ENCODE data around the gene PCCA. TPM values are rescaled to one million over a fixed set of nuclear protein-coding genes. Genes with fewer than 3 reads are reported as not detected.

Gene PCCA
- total RNA-seq, 1 experiment from 2014 or later = 16.1 TPM

DNA sequence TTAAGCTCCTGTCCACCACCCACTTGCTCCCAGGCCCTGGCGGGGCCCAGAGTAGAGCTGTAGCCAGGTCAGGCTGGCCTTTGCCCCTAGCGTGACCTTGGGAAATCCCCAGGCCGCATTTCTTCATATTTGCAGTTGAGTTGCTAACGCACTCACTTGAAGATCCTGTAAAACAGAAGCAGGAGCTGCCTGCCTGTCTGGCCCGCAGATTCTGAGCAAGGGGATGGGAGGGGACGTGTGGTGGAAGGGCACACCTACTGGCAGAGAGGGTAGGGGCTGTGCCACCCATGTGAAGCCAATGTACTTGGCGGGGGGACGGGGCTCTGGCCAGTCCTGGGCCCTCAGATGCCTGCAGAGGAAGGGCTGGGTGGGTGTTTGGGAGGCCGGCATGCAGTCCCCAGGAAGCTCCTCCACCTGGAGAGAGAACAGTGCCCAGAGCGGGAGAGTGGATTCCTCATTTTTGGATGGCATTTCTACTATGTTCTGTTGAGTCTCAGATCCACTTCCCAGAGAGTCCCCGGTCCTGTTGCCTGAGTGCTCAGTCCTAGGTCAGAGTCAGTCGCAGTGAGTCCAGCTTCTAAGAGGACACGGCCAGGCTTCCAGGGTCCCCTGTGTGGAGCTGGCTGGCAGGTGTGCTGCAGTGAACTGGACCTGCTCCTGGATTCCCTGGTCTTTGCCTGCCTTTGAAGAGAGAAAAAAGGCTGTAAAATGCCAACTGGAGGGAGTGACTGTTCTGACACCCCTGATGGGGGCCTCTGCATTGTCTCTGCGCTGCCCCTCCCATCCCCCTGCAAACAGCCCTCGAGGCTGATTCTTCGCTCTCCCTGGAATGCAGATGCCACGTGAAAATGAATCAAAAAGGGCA, 436.8 kb downstream of the PCCA start:
- Histone ChIP-seq H3K27ac (no peak overlapping the region), H2AFZ (no peak overlapping the region), H3K9me2 (ENCODE audit: insufficient read depth) (no peaks in the 10 kb centered on the region), H3K36me3 (ENCODE audit: low read depth) (0 out of 2 replicates have a peak, but pooled peaks cover 4% of the 10 kb centered on the region), H3K4me1 (replicated peaks; ENCODE audit: insufficient read depth) (no peaks in the 10 kb centered on the region), H3F3A (ENCODE audit: insufficient read depth, low read depth) (no peaks in the 10 kb centered on the region), H4K20me1 (ENCODE audit: insufficient read depth) (no peaks in the 10 kb centered on the region), H3K79me2 (ENCODE audit: low read depth) (no peaks in the 10 kb centered on the region), H3K9me3 (ENCODE audit: insufficient read depth, low read depth) (no peaks in the 10 kb centered on the region), H3K27me3 (ENCODE audit: insufficient read depth, low read depth) (no peaks in the 10 kb centered on the region), H3K4me3 (no peak overlapping the region), H3K4me2 (no peak overlapping the region)
- TF ChIP-seq, protein P1, sequence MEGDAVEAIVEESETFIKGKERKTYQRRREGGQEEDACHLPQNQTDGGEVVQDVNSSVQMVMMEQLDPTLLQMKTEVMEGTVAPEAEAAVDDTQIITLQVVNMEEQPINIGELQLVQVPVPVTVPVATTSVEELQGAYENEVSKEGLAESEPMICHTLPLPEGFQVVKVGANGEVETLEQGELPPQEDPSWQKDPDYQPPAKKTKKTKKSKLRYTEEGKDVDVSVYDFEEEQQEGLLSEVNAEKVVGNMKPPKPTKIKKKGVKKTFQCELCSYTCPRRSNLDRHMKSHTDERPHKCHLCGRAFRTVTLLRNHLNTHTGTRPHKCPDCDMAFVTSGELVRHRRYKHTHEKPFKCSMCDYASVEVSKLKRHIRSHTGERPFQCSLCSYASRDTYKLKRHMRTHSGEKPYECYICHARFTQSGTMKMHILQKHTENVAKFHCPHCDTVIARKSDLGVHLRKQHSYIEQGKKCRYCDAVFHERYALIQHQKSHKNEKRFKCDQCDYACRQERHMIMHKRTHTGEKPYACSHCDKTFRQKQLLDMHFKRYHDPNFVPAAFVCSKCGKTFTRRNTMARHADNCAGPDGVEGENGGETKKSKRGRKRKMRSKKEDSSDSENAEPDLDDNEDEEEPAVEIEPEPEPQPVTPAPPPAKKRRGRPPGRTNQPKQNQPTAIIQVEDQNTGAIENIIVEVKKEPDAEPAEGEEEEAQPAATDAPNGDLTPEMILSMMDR (conservative IDR thresholded peaks at IDR 0.05) = no peak
- TF ChIP-seq EZH2 (IDR thresholded peaks at IDR 0.05; ENCODE audit: low read depth) = no peak
- ChIA-PET CTCF (no interaction called here), POLR2A (ENCODE audit: unreplicated experiment) (no interaction called here)
- DNase-seq = no peak
- BruUV-seq (replicated peaks) = no TSS peak
- intact Hi-C loops (cut with micrococcal nuclease; ENCODE audit: unreplicated experiment) = no loop called here

DNA sequence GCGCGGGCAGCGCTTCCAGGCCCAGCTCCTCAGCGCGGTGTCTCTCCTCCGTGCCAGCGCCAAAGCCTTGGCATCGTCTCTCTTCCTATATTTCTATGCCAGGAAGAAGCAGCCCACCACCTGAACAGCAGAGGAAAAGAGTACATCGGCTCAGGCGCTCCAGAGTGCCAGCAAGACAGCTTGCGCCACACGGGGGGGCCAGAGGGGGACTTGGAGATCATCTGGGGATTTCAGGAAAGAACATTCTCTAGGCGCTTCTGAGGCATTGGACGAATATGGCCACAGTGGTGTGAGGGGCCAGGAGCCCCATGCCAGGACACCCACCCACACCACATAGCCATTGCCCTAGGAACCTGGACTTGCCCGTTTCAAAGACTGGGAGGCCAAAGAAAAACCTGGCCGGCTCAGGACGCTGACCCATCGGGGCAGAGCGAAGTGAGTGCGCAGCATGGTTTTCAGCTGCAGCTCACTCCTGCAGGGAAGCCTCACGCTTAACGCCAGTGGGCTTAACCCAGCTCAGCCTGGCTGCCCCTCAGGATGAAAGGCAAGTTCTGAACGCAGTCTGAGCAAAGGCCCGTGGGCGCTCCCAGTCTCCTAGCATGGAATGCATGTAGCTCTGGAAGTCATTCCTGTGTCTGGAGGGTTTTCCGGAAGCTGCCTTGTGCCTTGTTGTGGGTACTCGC, 437.6 kb downstream of the PCCA start:
- H3K9me2 ChIP-seq (ENCODE audit: insufficient read depth) = no peaks in the 10 kb centered on the region
- DNase-seq = no peak
- BruUV-seq (replicated peaks) = no TSS peak
- no peaks in the 10 kb centered on the region for H3F3A ChIP-seq (ENCODE audit: insufficient read depth, low read depth)
- no peaks in the 10 kb centered on the region for H3K9me3 ChIP-seq (ENCODE audit: insufficient read depth, low read depth)
- ChIA-PET POLR2A (ENCODE audit: unreplicated experiment) (no interaction called here), CTCF (no interaction called here)
- H3K4me1 ChIP-seq (replicated peaks; ENCODE audit: insufficient read depth) = no peaks in the 10 kb centered on the region
- no peaks in the 10 kb centered on the region for H3K27me3 ChIP-seq (ENCODE audit: insufficient read depth, low read depth)
- H4K20me1 ChIP-seq (ENCODE audit: insufficient read depth) = no peaks in the 10 kb centered on the region
- H3K36me3 ChIP-seq (ENCODE audit: low read depth) = 0 out of 2 replicates have a peak, but pooled peaks cover 4% of the 10 kb centered on the region
- intact Hi-C loops (cut with micrococcal nuclease; ENCODE audit: unreplicated experiment) = no loop called here
- H2AFZ ChIP-seq = no peak overlapping the region
- no peak overlapping the region for H3K4me2 ChIP-seq
- no peak for TF ChIP-seq EZH2 (IDR thresholded peaks at IDR 0.05; ENCODE audit: low read depth)
- TF ChIP-seq, protein P1 (conservative IDR thresholded peaks at IDR 0.05) = no peak
- H3K27ac ChIP-seq = no peak overlapping the region
- no peak overlapping the region for H3K4me3 ChIP-seq
- H3K79me2 ChIP-seq (ENCODE audit: low read depth) = no peaks in the 10 kb centered on the region

DNA sequence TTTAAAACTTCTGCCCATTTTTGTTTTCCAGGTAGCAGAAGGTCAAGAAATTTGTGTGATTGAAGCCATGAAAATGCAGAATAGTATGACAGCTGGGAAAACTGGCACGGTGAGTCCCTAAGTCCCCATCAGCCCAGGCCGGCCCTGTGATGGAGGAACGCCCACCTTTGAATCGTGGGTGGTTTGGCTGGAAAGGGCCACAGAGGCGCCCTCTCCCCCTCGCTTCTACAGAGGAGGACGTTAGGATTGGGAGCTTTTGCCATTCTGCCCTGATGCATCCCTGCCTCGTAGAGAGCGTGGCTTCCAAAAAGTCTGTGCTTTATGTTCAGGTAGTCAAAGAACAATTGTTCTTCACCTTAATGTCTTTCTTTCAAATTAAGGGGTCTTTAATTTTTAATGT, 438.8 kb downstream of the PCCA start:
- no peaks in the 10 kb centered on the region for H3K27me3 ChIP-seq (ENCODE audit: insufficient read depth, low read depth)
- H3K36me3 ChIP-seq (ENCODE audit: low read depth) = 0 out of 2 replicates have a peak, but pooled peaks cover 4% of the 10 kb centered on the region
- ChIA-PET POLR2A (ENCODE audit: unreplicated experiment) (no interaction called here), CTCF (no interaction called here)
- TF ChIP-seq EZH2 (IDR thresholded peaks at IDR 0.05; ENCODE audit: low read depth) = no peak
- TF ChIP-seq, protein P1 (conservative IDR thresholded peaks at IDR 0.05) = no peak
- no peaks in the 10 kb centered on the region for H3K9me2 ChIP-seq (ENCODE audit: insufficient read depth)
- BruUV-seq (replicated peaks) = no TSS peak
- no peak overlapping the region for H3K27ac ChIP-seq
- H3K79me2 ChIP-seq (ENCODE audit: low read depth) = no peaks in the 10 kb centered on the region
- H2AFZ ChIP-seq = no peak overlapping the region
- H4K20me1 ChIP-seq (ENCODE audit: insufficient read depth) = no peaks in the 10 kb centered on the region
- no peaks in the 10 kb centered on the region for H3K4me1 ChIP-seq (replicated peaks; ENCODE audit: insufficient read depth)
- no peak overlapping the region for H3K4me3 ChIP-seq
- no peak overlapping the region for H3K4me2 ChIP-seq
- DNase-seq = no peak
- no peaks in the 10 kb centered on the region for H3K9me3 ChIP-seq (ENCODE audit: insufficient read depth, low read depth)
- intact Hi-C loops (cut with micrococcal nuclease; ENCODE audit: unreplicated experiment) = no loop called here
- no peaks in the 10 kb centered on the region for H3F3A ChIP-seq (ENCODE audit: insufficient read depth, low read depth)

Measured in PC-9 (cell line).